H1 (cell line): ENCODE results near the gene TRIM24. TPM values are rescaled to one million over a fixed set of nuclear protein-coding genes. Genes with fewer than 3 reads are reported as not detected.

Source experiments
- CTCF ChIA-PET: fragments of 300-600 bp; sonication (Branson Sonifier 250); formaldehyde crosslinking; loops from one replicate; lab custom pipeline; 2021; ENCODE audit not compliant: partially characterized antibody; lab: Charles Lee
- POLR2A ChIA-PET: fragments of 300-600 bp; sonication (Branson Sonifier 250); formaldehyde crosslinking; loops from one replicate; lab custom pipeline; 2021; ENCODE audit warnings: inconsistent platforms; ENCODE audit not compliant: partially characterized antibody; lab: Charles Lee
- DNase-seq, 2 experiments: peaks; one replicate each; pipeline versions ENCODE4 v3.0.0 to v3.0.0-alpha.2; 2010 to 2022; ENCODE audit warnings: low spot score in 2 of 2, low read depth in 1 of 2, mixed read lengths in 1 of 2
- FAIRE-seq: peaks from 2 replicates; lab custom pipeline; 2011; peaks lifted over from hg19 to GRCh38; lab: Jason Lieb, UNC
- H2AFZ ChIP-seq: 2 replicates; pipeline ENCODE4 v1.8.1; 2012; ENCODE audit warnings: low read length, inconsistent platforms
- H2AK5ac ChIP-seq: 2 replicates; pipeline ENCODE4 v1.6.1; 2013; ENCODE audit warnings: low read depth, low read length
- H2BK120ac ChIP-seq: replicated peaks from 2 replicates; pipeline ENCODE3; 2013; ENCODE audit warnings: low read depth, low read length, inconsistent platforms
- H2BK12ac ChIP-seq: 2 replicates; pipeline ENCODE4 v1.6.1; 2013; ENCODE audit warnings: low read depth, low read length
- H2BK15ac ChIP-seq: 2 replicates; pipeline ENCODE4 v1.6.1; 2013; ENCODE audit warnings: low read length
- H2BK20ac ChIP-seq: 2 replicates; pipeline ENCODE4 v1.6.1; 2013; ENCODE audit warnings: low read length
- H2BK5ac ChIP-seq: 2 replicates; pipeline ENCODE4 v1.6.1; 2013; ENCODE audit warnings: low read depth, low read length
- H3K14ac ChIP-seq: 2 replicates; pipeline ENCODE4 v1.6.1; 2013; ENCODE audit warnings: inconsistent platforms; ENCODE audit not compliant: insufficient read length
- H3K18ac ChIP-seq: 2 replicates; pipeline ENCODE4 v1.6.1; 2013; ENCODE audit warnings: low read length; ENCODE audit errors: extremely low read depth
- H3K23ac ChIP-seq: 2 replicates; pipeline ENCODE4 v1.6.1; 2013; ENCODE audit warnings: inconsistent platforms; ENCODE audit not compliant: insufficient read length
- H3K23me2 ChIP-seq: 2 replicates; pipeline ENCODE4 v1.6.1; 2013; ENCODE audit warnings: low read depth, low read length
- H3K27ac ChIP-seq: 2 replicates; pipeline ENCODE4 v1.6.1; 2011; ENCODE audit warnings: low read depth, low read length, inconsistent platforms
- H3K27me3 ChIP-seq, 4 experiments: replicated peaks in 1 of 4; 1 replicate in 1 of 4; 2 replicates in 3 of 4; pipeline versions ENCODE4 v1.6.1 to v1.8.1; 2011 to 2013; ENCODE audit warnings: low read length in 3 of 4, mild to moderate bottlenecking in 3 of 4, inconsistent platforms in 2 of 4, mixed read lengths in 2 of 4, moderate library complexity in 1 of 4; ENCODE audit not compliant: control insufficient read depth in 3 of 4, insufficient read depth in 3 of 4; ENCODE audit errors: extremely low read depth in 1 of 4
- H3K36me3 ChIP-seq, 4 experiments: 2 replicates each; pipeline versions ENCODE4 v1.6.1 to v1.8.1; 2011 to 2013; ENCODE audit warnings: mild to moderate bottlenecking in 4 of 4, low read length in 3 of 4, moderate library complexity in 2 of 4, control low read depth in 1 of 4, inconsistent platforms in 1 of 4; ENCODE audit not compliant: insufficient read depth in 4 of 4, control insufficient read depth in 2 of 4
- H3K4ac ChIP-seq: replicated peaks from 2 replicates; pipeline ENCODE3; 2013; ENCODE audit warnings: low read length, low read depth, mixed read lengths, inconsistent platforms; ENCODE audit not compliant: insufficient read length
- H3K4me1 ChIP-seq, 4 experiments: replicated peaks in 1 of 4; 1 replicate in 1 of 4; 2 replicates in 3 of 4; pipeline versions ENCODE4 v1.6.1 to v1.8.1; 2011 to 2013; ENCODE audit warnings: low read length in 3 of 4, inconsistent platforms in 2 of 4, mixed read lengths in 1 of 4; ENCODE audit not compliant: insufficient read depth in 4 of 4, control insufficient read depth in 3 of 4
- H3K4me2 ChIP-seq, 2 experiments: 2 replicates each; pipeline versions ENCODE4 v1.6.1 to v1.8.1; 2011 to 2013; ENCODE audit warnings: low read depth in 2 of 2, low read length in 2 of 2, control low read depth in 1 of 2, inconsistent platforms in 1 of 2, mild to moderate bottlenecking in 1 of 2; ENCODE audit not compliant: insufficient read depth in 1 of 2
- H3K4me3 ChIP-seq, 4 experiments: fragments of 200-600, 300-600 bp in 1 of 4; sonication (generic), shearing (Covaris generic), sonication (Bioruptor Twin) in 1 of 4; 2 replicates each; pipeline versions ENCODE4 v1.5.1 to v1.8.1; 2011 to 2016; ENCODE audit warnings: low read length in 4 of 4, low read depth in 3 of 4, control low read depth in 2 of 4, inconsistent platforms in 2 of 4, mild to moderate bottlenecking in 2 of 4, mixed read lengths in 1 of 4, moderate library complexity in 1 of 4; ENCODE audit not compliant: insufficient read depth in 2 of 4; ENCODE audit errors: extremely low read depth in 1 of 4
- H3K56ac ChIP-seq: replicated peaks from 2 replicates; pipeline ENCODE3; 2013; ENCODE audit warnings: low read depth, mild to moderate bottlenecking, mixed read lengths, low read length, inconsistent platforms; ENCODE audit not compliant: insufficient read length
- H3K79me1 ChIP-seq: 2 replicates; pipeline ENCODE4 v1.6.1; 2013; ENCODE audit warnings: low read depth, low read length, control low read depth
- H3K79me2 ChIP-seq, 2 experiments: 2 replicates each; pipeline versions ENCODE4 v1.6.1 to v1.8.1; 2012 to 2013; ENCODE audit warnings: low read length in 2 of 2, mild to moderate bottlenecking in 2 of 2, inconsistent platforms in 1 of 2; ENCODE audit not compliant: insufficient read depth in 2 of 2, control insufficient read depth in 1 of 2
- H3K9ac ChIP-seq, 4 experiments: replicated peaks in 1 of 4; 1 replicate in 1 of 4; 2 replicates in 3 of 4; pipeline versions ENCODE4 v1.6.1 to v1.8.1; 2011 to 2013; ENCODE audit warnings: low read depth in 3 of 4, low read length in 3 of 4, control low read depth in 2 of 4, mild to moderate bottlenecking in 2 of 4, moderate library complexity in 2 of 4, inconsistent platforms in 1 of 4; ENCODE audit errors: extremely low read depth in 1 of 4
- H3K9me3 ChIP-seq, 2 experiments: 2 replicates each; pipeline versions ENCODE4 v1.6.1 to v1.8.1; 2012 to 2013; ENCODE audit warnings: mild to moderate bottlenecking in 2 of 2, moderate library complexity in 2 of 2, control low read depth in 1 of 2, inconsistent platforms in 1 of 2, low read depth in 1 of 2, low read length in 1 of 2, mixed read lengths in 1 of 2; ENCODE audit not compliant: insufficient read depth in 2 of 2
- H4K20me1 ChIP-seq, 2 experiments: replicated peaks in 1 of 2; 2 replicates each; pipeline versions ENCODE3 to v1.8.1; 2011 to 2013; ENCODE audit warnings: inconsistent platforms in 2 of 2, low read length in 2 of 2, mild to moderate bottlenecking in 1 of 2; ENCODE audit not compliant: insufficient read depth in 2 of 2, control insufficient read depth in 1 of 2
- H4K5ac ChIP-seq: 2 replicates; pipeline ENCODE4 v1.6.1; 2013; ENCODE audit warnings: low read length, low read depth, mixed read lengths, inconsistent platforms; ENCODE audit not compliant: insufficient read length
- H4K8ac ChIP-seq: 2 replicates; pipeline ENCODE4 v1.8.0; 2013; ENCODE audit warnings: mild to moderate bottlenecking, moderate library complexity, low read length, inconsistent platforms; ENCODE audit not compliant: insufficient read depth; ENCODE audit errors: extremely low read depth
- H4K91ac ChIP-seq: replicated peaks from 2 replicates; pipeline ENCODE3; 2013; ENCODE audit warnings: low read length, mixed read lengths, inconsistent platforms; ENCODE audit not compliant: insufficient read length
- BACH1 ChIP-seq: IDR thresholded peaks from 2 replicates; pipeline ENCODE4 v1.6.1; 2012; ENCODE audit warnings: low read length, improper control_type of control experiment
- CBX5 ChIP-seq: fragments of 300-800, 300-1000 bp; sonication (generic); IDR thresholded peaks from 2 replicates; pipeline ENCODE4 v1.7.1; 2016; ENCODE audit warnings: antibody characterized with exemption, low read length, low read depth
- EZH2 ChIP-seq: fragments of 200-600 bp; sonication (generic); IDR thresholded peaks from 2 replicates; pipeline ENCODE4 v1.7.1; 2012; ENCODE audit warnings: low read depth, mild to moderate bottlenecking, moderate library complexity, low read length, inconsistent platforms; ENCODE audit not compliant: severe bottlenecking
- KDM5A ChIP-seq: fragments of 200-600 bp; IDR thresholded peaks from 2 replicates; pipeline ENCODE4 v1.7.1; 2012; ENCODE audit warnings: mild to moderate bottlenecking, low read length, inconsistent platforms, mixed read lengths
- TAF1 ChIP-seq: IDR thresholded peaks from 2 replicates; pipeline ENCODE4 v1.6.1; 2011; ENCODE audit warnings: mild to moderate bottlenecking, low read depth, low read length
- WGBS, 2 experiments: shearing (Covaris generic) in 1 of 2; methylation state at CpG; one replicate each; pipeline versions ENCODE4 v1.1.6 to v1.1.7; 2013 to 2015; ENCODE audit warnings: low lambda C conversion rate in 2 of 2, mixed read lengths in 2 of 2, inconsistent platforms in 1 of 2, low coverage in 1 of 2, missing lambda C conversion rate in 1 of 2; ENCODE audit not compliant: insufficient replicate concordance in 2 of 2, insufficient coverage in 1 of 2, insufficient read length in 1 of 2; ENCODE audit errors: extremely low coverage in 1 of 2, missing lambda C conversion rate in 1 of 2; 5-methylcytosine and 5-hydroxymethylcytosine counted together
- polyA plus RNA-seq, 7 experiments: library from polyadenylated mRNA; depleted of rRNA in 3 of 7; stranded (reverse) in 5 of 7; unstranded in 2 of 7; fragments of >200 nt in 5 of 7; fragments of 200-250 nt in 2 of 7; gene quantifications; 1 replicate in 5 of 7; 2 replicates in 1 of 7; 4 replicates in 1 of 7; pipeline versions ENCODE4 v1.2.1 to v1.2.3, GENCODE V29; 2011 to 2013; ENCODE audit warnings: missing spikeins in 2 of 7, mixed read lengths in 2 of 7
- total RNA-seq: library from RNA; stranded (reverse); fragmentation: NEBNext Ultra II Directional; extraction: Animal tissue kit (Norgen Biotek cat#: 25700); gene quantifications from 2 replicates; pipeline ENCODE4 v1.2.1, GENCODE V29; 2021

Gene TRIM24
- total and polyA plus RNA-seq, 2 of the 8 experiments (the other 6 are each of a cell fraction or from before 2014, with no cell fraction given), result 67.6 to 149 TPM

DNA sequence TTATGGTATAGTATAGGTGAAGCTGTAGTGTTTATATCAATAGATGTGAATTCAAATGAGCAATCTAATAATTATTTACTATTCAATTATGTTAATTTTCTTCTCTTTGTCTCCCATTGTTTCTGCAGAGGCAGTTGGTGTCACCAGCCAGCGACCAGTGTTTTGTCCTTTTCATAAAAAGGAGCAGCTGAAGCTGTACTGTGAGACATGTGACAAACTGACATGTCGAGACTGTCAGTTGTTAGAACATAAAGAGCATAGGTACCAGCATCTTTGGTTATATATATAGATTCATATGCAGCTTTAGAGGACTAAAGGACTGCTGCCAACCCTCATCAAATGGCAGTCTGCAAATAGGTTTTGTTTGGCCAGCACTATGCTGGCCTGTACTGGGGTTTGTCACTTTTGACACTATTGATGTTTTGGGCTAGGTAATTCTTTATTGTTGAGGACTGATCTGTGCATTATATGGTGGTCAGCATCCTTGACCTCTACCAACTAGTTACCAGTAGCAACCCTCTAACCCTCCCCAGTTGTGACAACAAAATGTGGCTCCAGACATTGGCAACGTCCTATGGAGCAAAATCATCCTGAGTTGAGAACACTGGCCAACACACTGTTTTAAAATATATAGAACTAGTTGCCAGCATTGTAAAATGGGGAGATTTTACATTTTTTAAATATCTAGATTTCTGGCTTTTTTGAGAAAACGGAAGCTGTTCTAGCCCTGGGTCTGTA is 59.2 kb downstream of the TRIM24 start:
- Histone ChIP-seq H2AFZ (no peak overlapping the region), H3K23ac (no peak overlapping the region), H3K27ac (no peak overlapping the region), H3K79me2 (peaks cover 0 to 67% of the 10 kb centered on the region in 2 experiments; a peak in 3 of 4 replicates), H3K4me2 (no peak overlapping the region), H2BK12ac (no peak overlapping the region), H3K27me3 (no peaks in the 10 kb centered on the region), H3K4me1 (no peaks in the 10 kb centered on the region), H2BK15ac (no peak overlapping the region), H3K79me1 (no peaks in the 10 kb centered on the region), H2BK120ac (no peak overlapping the region), H4K20me1 (peaks cover 2% of the 10 kb centered on the region in 2 experiments)
- TF ChIP-seq KDM5A (no peak), BACH1 (no peak), CBX5 (no peak), TAF1 (no peak), EZH2 (no peak)
- TF ChIP-seq, all 59 proteins: peak for 0
- H3K14ac ChIP-seq, result no peak overlapping the region
- H3K56ac ChIP-seq, result no peak overlapping the region
- H3K23me2 ChIP-seq, result no peaks in the 10 kb centered on the region
- peaks cover 10 to 97% (median 64%) of the 10 kb centered on the region in 4 experiments for H3K36me3 ChIP-seq
- no peak overlapping the region for H2AK5ac ChIP-seq
- WGBS, 2 experiments, result 94% methylated on average over 4 of the region's 4 CpGs; no CpG with 5 or more reads in 1 of the 2 experiments
- H4K5ac ChIP-seq, result no peak overlapping the region
- H3K4me3 ChIP-seq, result no peak overlapping the region
- FAIRE-seq (no peak), DNase-seq (no peak)
- H3K9me3 ChIP-seq, result peaks cover 0 to 2% of the 10 kb centered on the region in 2 experiments; a peak in 1 of 4 replicates
- H3K18ac ChIP-seq, result no peak overlapping the region
- H3K4ac ChIP-seq, result no peak overlapping the region
- H3K9ac ChIP-seq, result no peak overlapping the region
- H4K91ac ChIP-seq, result no peak overlapping the region
- ChIA-PET POLR2A (no interaction called here), CTCF (interaction anchor here (0.9 kb wide), 1 partner anchor 40 kb away, joined by 4 read pairs; no protein-coding TSS in a partner anchor)
- H2BK20ac ChIP-seq, result no peak overlapping the region
- H2BK5ac ChIP-seq, result no peak overlapping the region
- no peak overlapping the region for H4K8ac ChIP-seq
